GM18519 (cell line): ENCODE measurements around the gene FOXK2.
"Not testable (repeated sequence)": the region's sequence is repeated elsewhere in the genome, so short reads cannot be mapped to it uniquely, and the experiment has no call there.

ENCODE experiments used
- ATAC-seq: cut with Tn5 transposase; IDR thresholded peaks from one replicate; pipeline ENCODE4 v1.9.1; 2021; ENCODE audit warnings: mild to moderate bottlenecking, moderate library complexity; ENCODE audit not compliant: unreplicated experiment, low FRiP score

FOXK2 gene

DNA sequence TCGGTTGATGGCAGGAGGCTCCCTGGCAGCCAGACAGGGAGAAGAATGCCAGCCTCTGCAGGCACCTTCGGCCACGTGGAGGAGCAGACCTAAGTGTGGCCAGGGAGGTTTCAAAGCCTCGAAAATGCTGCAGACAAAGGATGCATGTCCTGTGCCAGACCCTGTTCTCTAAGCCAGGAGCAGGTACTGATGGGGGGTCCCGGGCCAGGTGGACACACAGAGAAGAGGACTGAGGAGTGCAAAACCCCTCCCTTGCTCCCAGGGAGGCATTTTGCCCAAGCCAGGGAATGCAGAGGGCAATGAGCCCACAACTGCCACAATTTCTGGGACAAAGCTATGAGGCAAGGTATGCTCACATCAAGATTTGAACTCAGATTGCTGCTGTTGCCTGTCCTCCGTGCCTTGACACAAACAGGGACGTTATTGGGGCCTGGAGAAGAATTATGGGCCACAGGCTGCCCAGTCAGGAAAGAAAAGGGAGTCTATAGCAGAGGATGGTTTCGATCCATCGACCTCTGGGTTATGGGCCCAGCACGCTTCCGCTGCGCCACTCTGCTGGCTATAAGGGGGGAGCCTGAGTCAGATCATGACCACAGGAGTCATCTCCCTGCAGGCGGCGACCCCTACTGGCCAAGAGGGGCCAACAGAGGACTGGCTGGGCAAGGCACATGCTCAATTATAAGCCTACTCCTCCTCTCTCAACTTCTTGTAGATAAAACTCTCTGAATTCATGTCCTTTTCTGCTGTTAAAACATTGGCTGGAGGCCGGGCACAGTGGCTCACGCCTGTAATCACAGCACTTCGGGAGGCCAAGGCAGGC, 25.1 kb upstream of the FOXK2 start:
- peak; percentile 40 for ATAC-seq

DNA sequence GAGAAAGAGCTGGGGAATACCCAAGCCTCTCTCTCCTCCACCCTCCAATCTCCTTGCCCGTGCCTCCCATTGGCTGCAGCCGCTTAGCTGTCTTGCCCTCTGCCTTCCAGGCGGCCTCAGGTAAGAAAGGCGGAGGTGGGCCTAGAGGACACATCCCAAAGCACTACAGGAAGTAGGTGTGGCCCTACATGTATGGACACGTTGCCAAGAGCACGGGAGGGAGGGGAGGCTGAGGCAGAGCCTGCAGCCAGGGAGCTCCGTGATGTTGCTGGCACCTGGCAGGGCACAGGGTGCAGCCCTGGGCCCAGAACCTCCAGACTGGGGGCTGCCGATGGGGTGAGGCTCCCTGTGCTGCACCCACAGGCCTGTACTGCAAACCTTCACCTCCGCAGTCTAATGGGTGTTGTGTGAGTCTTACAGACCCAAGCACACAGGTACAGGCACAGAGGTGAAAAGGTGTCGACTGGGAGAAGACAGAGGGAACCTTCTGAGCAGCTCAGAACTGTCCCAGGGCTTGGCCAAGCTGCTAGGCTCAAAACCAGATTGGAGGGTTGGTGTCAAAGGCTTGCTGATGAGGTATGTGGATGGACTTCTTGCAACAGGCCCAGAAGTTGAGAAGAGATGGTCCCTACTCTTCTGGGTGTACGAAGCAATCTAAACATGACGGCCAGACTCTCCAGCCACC, 23.5 kb upstream of the FOXK2 start:
- no peak for ATAC-seq

DNA sequence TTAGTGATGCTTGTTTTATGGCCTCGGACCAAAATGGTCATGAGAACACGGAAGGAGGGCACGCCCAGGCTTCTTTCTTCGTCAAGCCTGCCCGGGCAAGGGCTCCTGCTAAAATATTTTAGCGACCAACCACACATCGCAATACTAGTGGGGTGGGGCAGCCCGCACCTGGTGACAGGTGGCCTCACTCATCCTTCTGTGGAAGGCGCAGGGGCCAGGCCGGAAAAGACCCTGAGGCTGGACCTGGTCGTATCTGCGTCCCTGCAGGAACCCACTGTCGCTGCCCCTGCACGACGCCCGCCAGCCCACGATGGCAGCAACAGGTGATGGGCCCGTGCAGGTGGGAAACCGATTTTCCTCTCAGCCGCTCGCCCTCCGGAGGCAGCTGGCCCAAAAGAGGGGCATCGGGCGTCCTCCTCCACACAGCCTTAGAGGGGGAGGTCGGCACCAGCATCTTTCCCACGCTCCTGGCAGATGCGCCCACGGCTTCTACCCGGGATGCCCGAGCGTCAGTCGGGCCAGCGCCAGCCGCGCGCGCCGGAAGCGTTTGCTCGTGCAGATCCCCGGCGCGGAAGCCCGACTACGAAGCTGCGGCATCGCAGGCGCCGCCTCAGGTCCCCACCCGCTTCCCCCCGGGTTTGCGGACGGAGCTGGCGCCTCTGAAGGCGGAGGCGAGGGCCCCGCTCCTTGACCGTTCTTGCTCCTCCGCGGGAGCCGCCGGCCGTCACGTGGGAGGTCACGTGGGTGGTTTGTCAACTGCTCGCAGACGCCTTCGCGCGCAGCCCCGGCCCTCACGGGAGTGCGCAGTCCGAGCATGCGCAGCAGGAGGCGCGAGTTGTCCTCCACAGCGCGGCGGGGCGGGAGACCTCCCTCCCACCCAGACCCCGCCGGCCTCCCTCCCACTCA, 22.8 kb upstream of the FOXK2 start:
- no peak for ATAC-seq

DNA sequence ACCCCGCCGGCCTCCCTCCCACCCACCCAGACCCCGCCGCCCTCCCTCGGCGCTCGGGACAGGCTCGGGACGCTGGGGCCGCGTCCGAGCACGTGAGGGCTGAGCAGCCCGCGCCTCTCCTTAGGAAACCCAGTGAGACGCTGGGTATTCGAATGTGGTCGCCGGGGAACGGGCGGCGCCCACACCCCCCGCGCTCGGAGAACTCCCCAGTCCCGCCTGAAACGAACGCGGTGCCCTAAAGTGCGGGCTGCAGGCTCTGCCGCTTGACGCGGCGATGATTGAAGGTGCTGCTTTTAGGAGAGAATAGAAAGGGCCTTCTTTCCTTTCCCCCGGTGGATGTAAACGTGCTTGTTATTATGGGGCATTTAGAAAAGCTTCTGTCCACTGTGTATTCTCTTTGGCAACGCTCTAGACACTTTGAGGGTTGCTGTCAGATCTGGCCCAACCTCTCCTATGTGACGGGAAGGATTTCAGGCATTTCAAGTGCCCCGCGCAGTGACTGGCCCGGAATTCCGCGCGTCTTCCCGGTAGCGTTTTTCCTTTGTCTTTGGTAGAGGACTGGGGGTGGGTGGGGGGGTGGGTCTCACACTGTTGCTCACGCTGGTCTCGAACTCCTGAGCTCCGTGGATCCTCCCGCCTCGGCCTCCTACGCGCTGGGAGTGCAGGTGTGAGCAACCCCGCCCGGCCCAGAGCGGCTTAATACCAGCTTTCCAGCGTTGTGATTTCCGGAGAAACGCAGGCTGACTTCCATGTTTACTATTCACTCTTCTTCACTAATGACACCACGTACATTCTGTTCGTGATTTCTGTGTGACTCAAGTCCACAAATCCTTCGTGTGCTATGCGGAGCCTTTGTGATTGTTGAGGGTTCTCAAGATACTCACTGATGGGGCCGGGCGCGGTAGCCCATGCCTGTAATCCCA, 21.8 kb upstream of the FOXK2 start:
- ATAC-seq = no peak

DNA sequence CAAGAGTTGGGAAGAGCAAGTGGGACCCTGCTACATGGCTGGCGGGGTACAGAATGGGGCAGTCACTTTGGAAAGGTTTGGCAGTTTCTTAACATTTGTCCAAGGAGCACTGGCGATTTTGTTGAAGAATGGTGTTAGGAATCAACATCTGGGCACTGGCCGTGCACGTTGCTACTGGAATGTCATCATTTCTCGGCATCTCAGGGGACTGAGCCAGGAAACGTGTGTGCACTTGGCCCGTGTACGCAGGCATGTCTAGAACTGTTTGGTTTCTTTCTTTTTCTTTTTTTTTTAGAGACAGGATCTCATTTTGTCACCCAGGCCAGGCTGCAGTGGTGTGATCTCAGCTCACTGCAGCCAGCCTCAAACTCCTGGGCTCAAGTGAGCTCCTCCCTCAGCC, 17.3 kb upstream of the FOXK2 start:
- no peak for ATAC-seq

DNA sequence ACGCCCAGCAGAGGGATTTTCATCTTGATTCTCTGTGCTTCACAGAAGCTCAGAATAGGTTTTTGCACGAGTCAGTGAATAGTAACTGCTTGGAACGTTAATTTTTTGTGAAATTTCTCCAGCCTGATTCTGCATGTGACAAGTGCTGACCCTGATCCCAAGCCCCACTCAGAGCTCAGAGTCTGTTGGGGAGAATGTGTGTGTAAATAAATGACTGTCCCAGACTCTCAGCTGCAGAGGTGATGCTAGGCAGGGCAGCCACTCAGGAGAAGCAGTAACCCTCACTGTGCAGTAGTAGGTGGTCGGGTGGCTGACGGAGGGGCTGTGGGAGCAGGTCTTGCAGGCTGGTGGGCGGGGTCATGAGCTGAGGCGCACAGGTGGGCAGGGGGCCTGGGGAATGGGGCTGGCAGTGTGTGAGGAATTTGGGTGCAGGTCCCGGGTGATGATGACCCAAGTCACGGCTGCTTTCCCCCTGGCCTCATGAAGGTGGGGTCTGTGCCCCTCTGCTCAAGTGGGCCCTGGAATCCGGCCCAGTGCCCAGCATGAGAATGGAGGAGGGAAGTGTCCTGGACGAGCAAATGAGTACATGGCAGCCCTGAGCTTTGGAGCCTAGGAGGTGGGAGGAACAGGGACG, 16.3 kb upstream of the FOXK2 start:
- no peak for ATAC-seq

DNA sequence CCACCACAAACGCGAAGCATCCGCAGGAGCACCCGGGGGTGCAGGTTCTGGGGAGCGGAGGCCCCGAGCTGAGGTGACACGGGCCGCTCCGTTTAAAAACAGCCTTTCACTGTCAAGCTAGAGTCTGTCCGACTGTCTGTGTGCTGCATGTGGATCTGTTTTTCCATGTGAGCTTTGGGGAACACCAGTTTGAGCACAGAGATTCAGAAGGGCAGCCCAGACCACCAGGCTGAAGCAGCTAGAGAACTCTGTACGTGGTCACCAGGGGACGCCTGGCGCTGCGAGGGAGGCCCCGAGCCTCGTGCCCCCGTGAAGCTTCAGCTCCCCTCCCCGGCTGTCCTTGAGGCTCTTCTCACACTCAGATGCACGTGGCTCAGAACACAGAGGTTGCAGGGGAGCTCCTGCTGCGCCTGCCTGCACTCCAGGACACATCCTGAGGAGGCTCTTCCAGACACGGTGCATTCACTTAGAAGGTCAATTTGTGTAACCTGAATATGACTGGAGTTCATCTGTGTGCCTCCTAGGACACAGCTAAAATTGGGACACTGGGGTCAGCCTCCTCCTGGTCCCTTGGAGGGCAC, 15.7 kb upstream of the FOXK2 start:
- no peak for ATAC-seq

DNA sequence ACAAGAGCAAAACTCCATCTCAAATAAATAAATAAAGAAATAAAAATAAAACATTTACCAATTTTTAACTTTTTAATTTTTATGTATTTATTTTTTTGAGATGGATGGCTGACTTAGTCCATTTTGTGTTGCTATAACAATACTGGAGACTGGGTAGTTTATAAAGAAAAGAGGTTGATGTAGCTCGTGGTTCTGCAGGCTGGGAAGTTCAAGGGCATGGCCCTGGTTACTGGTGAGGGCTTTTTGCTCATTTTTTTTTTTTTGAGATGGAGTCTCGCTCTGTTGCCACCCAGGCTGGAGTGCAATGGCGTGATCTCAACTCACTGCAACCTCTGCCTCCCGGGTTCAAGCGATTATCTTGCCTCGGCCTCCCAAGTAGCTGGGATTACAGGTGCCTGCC, 14.2 kb upstream of the FOXK2 start:
- ATAC-seq = no peak

DNA sequence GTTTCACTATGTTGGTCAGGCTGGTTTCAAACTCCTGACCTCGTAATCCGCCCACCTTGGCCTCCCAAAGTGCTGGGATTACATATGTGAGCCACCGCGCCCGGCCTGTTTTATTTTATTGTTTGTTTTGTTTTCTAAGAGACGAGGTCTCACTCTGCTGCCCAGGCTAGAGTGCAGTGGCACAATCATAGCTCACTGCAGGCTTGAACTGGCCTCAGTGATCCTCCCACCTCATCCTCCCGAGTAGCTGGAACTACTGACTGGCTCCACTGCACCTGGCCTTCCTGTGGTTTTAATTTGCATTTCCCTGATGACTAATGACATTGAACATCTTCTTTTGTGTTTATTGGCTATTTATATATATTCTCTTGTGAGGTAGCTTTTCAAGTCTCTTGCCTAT, 13.1 kb upstream of the FOXK2 start:
- ATAC-seq = not testable (repeated sequence)

DNA sequence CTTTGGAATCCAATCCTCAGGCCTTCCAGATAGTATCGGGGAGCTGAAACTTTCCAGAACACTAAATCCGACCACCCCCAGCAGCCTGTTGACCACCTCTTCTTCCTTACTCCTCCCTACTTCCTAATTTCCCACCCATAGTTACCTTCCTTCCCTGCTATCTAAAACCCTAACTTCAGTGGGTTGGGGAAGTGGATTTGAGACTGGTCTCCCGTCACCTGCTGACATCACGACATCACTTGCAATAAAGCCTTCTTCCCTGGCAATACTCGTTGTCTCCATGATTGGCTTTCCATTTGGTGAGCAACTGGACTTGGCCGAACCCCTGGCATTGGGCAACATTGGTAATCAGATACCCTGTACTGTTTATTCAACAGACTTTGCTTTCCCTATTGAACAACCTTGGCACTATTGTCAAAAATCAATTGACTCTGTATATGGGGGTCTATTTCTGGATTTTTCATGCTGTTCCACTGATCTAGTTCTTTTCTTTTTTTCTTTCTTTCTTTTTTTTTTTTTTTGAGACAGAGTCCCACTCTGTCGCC, 11.8 kb upstream of the FOXK2 start:
- ATAC-seq = no peak

DNA sequence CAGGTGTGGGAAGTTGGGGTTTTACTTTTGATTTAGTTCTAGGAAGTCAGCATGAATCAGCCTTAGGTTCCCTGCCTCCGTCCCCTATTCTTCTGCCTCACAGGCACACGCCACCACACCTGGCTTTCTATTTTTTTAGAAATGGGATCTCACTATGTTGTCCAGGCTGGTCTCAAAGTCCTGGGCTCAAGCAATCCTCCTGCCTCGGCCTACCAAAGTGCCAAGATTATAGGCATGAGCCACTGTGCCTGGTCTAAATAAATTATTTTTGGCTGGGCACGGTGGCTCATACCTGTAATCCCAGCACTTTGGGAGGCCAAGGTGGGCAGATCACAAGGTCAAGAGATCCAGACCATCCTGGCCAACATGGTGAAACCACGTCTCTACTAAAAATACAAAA, 7.9 kb upstream of the FOXK2 start:
- ATAC-seq = not testable (repeated sequence)

DNA sequence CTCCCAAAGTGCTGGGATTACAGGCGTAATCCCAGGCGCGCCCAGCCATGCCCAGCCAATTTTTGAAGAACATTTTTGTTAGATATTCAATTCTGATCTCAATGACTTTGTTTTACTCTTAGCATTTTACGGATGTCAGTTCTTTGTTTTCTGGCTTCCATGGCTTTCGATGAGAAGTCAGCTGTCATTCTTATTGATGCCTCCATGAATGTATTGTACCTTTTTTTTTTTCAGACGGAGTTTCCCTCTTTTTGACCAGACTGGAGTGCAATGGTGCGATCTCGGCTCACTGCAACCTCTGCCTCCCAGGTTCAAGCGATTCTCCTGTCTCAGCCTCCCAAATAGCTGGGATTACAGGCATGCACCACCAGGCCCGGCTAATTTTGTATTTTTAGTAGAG, 5.7 kb upstream of the FOXK2 start:
- not testable (repeated sequence) for ATAC-seq

DNA sequence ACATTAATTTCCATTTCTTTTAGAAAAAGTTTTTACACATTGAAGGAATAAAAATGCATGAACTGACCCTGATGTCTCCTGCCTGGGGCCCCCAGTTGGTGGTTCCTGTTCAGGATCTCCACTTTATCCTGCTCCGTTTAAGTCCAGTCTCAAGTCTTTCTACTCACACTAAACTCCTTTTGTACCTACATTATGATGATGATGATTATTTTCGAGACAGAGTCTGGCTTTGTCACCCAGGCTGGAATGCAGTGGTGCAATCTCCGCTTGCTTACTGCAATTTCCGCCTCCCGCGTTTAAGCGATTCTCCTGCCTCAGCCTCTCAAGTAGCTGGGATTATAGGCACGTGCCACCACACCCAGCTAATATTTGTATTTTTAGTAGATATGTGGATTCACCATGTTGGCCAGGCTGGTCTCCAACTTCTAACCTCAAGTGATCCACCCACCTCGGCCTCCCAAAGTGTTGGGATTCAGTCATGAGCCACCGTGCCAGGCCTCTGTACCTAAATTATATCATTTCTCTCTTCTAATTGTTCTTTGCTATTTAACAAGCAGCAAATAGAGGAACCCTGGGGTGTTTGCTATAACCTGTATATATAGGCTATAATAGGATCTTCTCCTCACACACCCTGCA, 2.2 kb upstream of the FOXK2 start:
- no peak for ATAC-seq

DNA sequence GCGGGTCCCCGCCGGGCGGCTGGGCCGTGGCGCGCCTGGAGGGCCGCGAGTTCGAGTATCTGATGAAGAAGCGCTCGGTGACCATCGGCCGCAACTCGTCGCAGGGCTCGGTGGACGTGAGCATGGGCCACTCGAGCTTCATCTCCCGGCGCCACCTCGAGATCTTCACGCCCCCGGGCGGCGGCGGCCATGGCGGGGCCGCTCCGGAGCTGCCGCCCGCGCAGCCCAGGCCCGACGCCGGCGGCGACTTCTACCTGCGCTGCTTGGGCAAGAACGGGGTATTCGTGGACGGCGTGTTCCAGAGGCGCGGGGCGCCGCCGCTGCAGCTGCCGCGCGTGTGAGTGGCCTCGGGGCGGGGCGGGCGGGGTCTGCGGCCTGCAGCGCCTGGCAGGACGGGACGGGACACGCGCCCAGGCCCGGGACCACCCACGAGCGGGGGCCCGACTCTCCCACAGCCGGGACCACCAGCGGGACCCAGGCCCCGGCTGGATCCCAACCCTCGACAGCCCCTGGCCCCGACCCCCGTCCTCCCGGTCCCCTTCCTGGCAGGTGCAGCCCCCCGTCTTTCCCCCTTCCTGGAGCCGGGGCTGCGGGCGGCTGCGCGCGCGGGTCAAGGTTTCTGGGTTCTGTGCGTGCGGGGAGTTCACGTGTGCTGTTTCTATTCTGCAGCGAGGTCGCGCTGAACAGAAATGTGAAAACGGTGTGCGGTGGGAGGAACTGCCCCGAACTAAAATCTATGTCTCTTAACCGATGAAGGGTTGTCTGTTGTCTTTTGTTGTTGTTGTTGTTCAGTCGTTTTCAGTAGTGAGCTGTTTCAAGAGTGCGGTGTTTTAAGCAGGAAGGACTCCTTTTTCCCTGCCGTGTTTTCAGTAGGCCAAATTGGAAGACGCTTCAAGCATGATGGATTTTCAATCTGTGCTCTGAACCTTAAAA, 705 bp downstream of the FOXK2 start:
- no peak for ATAC-seq

DNA sequence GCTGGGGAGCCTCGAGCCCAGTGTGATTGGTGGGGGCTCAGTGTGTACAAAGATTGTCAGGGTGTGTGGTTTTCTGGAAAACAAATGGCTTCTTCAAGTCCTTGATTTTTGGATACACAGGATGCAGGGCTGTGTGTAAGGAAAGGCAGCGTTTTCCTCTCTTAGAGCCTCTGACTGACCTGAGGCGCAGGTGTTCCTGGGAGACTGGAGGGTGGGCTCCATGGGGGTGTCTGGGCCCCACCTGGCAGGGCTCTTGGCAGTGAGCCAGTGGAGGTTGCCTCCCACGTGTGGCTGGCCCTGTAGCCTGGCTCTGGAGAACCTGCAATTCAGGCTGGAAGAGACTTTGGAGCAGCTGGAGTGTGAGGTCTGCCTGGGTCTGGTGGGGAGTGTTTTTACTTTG, 5.0 kb downstream of the FOXK2 start:
- ATAC-seq = no peak

DNA sequence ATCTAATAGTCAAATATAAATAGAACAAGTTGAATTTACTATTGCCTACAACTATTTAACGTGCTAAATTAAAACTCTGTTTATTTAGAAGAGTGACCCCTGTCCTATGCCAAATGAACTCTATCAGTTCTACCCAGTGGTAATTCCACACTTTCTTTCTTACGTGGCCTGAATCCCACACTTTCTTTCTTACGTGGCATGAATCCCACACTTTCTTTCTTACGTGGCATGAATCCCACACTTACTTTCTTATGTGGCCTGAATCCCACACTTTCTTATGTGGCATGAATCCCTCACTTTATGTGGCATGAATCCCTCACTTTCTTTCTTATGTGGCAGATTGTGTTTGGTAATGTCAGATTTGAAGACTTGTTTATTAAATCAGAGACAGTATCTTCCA, 6.2 kb downstream of the FOXK2 start:
- ATAC-seq = no peak

DNA sequence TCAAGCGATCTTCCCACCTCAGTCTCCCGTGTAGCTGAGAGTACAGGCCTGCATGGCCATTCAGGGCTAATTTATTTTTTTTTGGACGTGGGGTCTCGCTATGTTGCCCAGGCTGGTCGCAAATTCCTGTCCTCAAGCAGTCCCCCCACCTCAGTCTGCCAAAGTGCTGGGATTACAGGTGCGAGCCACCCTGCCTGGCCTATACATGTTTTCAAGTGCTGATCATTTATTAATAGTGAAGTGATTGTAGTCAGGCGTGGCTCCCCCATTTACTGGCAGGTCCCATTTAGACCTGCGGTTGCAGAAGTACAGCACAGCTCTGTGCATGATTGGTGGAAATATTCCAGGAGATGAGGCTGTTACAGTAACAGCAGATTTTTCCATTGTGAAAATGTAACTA, 8.4 kb downstream of the FOXK2 start:
- no peak for ATAC-seq
